HG02870 (cell line): ENCODE results near the gene SLC35F4.
"Not testable (repeated sequence)": the region's sequence is repeated elsewhere in the genome, so short reads cannot be mapped to it uniquely, and the experiment has no call there.

Experiments used
- ATAC-seq: cut with Tn5 transposase; IDR thresholded peaks from one replicate; pipeline ENCODE4 v1.9.1; 2021; ENCODE audit warnings: mild to moderate bottlenecking, moderate library complexity; ENCODE audit not compliant: unreplicated experiment

SLC35F4 gene

GRCh38 chr14:57811998-57812546 is 53.8 kb downstream of the SLC35F4 start:
- ATAC-seq, result no peak

- no peak for ATAC-seq
Observed at GRCh38 chr14:57809808-57810207, 56.1 kb downstream of the SLC35F4 start.

GRCh38 chr14:57797160-57797559 is 68.7 kb downstream of the SLC35F4 start:
- ATAC-seq, result no peak

- no peak for ATAC-seq
Observed at GRCh38 chr14:57796556-57796955, 69.3 kb downstream of the SLC35F4 start.

GRCh38 chr14:57785058-57785457 is 80.8 kb downstream of the SLC35F4 start:
- ATAC-seq, result no peak

- ATAC-seq, result no peak
Observed at GRCh38 chr14:57771801-57772200, 94.1 kb downstream of the SLC35F4 start.

DNA sequence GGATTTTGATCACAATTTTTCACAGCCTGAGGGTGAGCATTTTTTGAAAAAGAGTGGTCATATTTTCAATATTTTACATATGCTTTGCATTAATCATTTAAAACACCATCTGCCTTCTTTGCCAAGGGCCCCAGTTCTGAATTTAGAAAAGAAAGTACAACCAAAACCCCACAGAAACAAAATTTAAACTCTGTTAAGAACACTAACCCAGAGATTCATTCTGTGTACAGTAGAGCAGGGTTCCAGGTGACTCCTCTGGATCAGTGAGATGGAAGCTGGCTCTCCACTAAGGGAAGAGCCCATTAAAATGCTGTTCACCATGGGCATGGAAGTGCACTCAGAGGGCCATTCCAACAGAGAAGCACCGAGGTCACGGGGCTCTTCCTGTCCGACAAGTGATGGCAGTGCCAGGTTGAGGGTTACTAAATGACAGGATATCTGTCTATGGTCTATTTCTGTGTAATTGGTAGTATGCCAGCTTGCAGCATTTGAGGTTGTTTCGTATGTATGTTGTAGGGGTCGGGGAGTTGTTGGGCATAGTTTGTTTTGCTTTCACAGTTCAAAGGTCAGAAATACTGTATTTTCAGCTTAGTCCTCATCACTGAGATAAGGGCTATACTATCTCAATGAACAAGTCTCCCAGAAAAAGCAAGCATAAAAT is 95.9 kb downstream of the SLC35F4 start:
- no peak for ATAC-seq

DNA sequence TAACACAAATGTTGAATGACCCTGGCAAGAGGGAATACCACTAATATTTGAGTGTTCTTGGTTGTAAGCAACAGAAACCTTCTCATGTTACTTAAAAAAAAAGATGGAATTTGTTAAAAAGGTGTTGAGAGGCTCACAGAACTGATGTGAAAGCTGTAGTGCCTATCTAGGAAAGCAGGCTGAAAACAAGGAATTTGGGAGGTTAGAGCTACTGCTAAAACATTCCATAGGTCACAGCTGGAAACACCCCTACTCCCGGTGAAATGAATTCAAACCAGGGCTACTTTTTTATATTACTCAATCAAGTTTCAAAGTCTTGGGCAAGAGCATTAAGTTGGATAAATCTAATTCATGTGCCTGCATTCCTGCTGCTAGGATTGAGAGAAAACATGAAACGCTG is 104.1 kb downstream of the SLC35F4 start:
- ATAC-seq, result no peak

- ATAC-seq, result no peak
Observed at GRCh38 chr14:57760896-57761295, 105.0 kb downstream of the SLC35F4 start.

GRCh38 chr14:57755018-57755521 is 110.8 kb downstream of the SLC35F4 start:
- no peak for ATAC-seq

- ATAC-seq, result no peak
Observed at GRCh38 chr14:57754527-57754926, 111.4 kb downstream of the SLC35F4 start.

GRCh38 chr14:57753821-57754220 is 112.1 kb downstream of the SLC35F4 start:
- ATAC-seq, result no peak

- ATAC-seq, result not testable (repeated sequence)
Observed at GRCh38 chr14:57752142-57752695, 113.7 kb downstream of the SLC35F4 start.

- no peak for ATAC-seq
Observed at GRCh38 chr14:57751400-57751799, 114.5 kb downstream of the SLC35F4 start.

DNA sequence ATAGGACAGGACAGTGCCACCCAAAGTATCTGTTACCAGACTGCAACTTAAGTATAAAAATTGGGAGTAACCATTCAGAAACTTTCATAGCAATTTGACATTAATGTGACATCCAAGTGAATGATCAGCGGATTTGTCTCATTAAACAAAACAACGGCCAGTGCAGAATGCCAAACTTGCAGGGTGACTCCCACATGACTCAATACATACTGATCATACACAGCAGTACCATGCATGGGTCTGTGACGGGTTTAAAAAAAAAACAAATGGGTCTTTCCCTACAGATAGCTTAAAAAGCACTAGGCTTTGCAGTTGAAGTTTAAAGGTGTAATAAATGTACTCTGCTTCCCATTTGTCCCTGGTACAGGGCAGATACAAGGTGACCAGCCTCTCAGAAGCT is 116.6 kb downstream of the SLC35F4 start:
- no peak for ATAC-seq

DNA sequence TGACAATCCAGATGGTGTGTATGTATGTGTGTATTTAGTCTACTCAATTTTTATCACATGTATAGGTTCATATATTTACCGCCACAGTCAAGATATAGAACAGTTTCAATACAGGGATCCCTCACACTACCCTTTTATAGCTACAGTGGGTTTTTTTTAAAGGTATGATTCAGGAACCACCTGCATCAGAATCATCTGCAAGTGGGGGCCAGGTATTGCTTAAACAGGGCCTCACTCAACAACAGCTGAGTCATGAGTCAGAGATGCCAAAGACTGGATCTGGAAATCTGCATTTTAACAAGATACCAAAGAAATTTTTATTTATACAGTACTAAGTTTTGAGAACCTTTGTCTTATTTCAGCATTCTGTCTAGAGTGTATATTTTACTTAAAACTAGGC is 117.6 kb downstream of the SLC35F4 start:
- ATAC-seq, result no peak

DNA sequence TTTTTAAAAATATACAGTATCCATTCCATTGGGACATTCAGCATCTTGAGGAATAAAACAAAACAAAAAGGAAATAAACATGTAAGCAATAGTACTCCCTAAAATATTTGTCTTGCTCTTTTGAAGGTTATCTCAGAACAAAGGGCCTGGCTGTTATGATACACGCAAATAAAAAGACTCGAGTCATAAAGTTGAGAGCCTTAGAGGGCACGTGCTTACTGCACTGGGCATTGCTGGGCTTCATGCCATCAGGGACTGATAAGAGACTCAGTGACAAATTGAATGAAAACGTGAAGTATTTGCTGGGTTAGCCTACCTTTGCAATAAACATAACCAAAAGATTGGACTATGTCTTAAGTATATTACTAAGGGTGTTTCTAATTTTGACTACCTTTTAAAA is 118.9 kb downstream of the SLC35F4 start:
- no peak for ATAC-seq

DNA sequence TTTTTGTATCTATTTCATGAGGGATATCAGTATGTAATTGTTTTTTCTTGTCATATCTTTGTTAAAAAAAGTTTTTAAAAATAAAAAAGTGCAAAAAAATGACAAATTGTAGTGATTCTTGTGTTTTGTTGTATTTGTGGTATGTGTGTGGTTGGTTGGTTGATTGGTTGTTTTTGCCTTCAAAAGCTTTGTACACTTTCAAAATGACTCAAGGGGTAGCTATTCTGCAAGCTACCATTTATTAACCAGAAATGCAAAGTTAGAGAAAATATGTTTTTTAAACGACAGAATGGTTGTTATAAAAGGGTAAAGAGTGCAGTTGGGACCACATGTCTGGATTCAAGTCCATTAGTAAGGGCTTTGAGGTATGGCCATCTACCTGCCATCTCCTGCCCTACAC is 119.3 kb downstream of the SLC35F4 start:
- ATAC-seq, result no peak

DNA sequence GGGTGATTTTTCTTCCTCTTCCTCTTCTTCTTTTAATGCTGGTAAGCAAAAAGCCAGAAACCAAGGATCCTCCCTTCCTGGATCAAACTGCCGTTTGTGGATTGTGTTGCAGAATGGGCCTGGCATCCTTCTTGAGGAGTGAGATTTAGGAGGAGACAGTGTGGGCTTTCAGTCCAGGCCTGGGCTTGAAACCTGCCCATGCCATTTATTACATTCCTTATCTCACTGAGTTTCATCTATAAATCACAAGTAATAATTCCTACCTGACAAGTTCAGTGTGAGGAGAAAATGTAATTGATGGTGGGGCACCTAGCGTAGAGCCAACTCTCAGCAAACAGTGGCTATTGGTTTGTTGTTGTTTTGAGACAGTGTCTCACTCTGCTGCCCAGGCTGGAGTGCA is 126.4 kb downstream of the SLC35F4 start:
- ATAC-seq, result no peak

DNA sequence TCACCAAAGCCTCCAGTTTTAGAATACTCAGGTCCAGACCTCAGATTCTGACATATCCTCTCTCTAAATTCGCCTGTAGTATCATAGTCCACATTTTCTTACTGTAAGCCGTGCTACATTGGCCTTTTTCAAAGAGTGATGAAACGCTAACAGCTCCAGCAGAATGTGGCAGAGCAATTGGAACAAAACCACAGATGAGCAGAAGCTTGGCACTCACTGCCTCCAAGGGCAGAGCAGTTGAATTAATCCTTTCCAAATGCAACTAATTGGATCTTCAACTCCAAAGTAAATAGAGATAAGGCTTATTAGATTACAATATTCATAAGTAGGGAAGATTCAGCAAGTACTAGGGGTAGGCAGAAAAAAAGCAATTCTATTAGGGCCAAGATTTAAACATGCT is 128.3 kb downstream of the SLC35F4 start:
- ATAC-seq, result no peak

GRCh38 chr14:57736391-57736790 is 129.5 kb downstream of the SLC35F4 start:
- no peak for ATAC-seq

DNA sequence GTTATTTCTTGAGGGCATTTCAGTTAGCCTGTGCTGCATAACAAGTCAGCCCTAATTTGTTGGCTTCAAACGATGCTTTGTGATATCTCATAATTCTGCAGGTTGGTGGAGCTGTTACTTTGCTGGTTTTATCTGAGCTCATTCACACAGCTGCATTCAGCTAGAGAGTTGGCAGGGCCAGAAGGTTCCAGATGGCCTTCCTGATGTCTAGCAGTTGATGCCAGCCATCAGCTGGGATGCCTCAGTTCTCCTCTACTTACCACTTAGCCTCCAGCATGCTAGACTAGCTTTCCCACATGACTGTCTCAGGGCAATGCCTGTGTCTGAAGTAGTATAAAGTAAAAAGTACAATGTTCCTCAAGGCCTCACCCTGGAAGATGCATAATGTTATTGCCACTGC is 130.6 kb downstream of the SLC35F4 start:
- ATAC-seq, result no peak
